Smooth muscle cell (in vitro differentiated cells): Measurements from ENCODE around the gene OTUD5. TPM values are rescaled to one million over a fixed set of nuclear protein-coding genes. Genes with fewer than 3 reads are reported as not detected.

Experiments used
- DNase-seq: peaks from one replicate; lab custom pipeline; 2025; ENCODE audit not compliant: unreplicated experiment; lab: John Stamatoyannopoulos, UW
- H2AFZ ChIP-seq: fragments of 200-600 bp; sonication (generic); 2 replicates; pipeline ENCODE4 v1.6.0; 2016; ENCODE audit warnings: antibody characterized with exemption, low read depth, mild to moderate bottlenecking
- H3F3A ChIP-seq: fragments of 200-600 bp; sonication (generic); 2 replicates; pipeline ENCODE4 v1.6.0; 2017; ENCODE audit warnings: antibody characterized with exemption, low read depth
- H3K27ac ChIP-seq: fragments of 200-600 bp; sonication (generic); 2 replicates; pipeline ENCODE4 v1.5.1; 2016; ENCODE audit warnings: low read depth, mild to moderate bottlenecking
- H3K27me3 ChIP-seq: fragments of 200-600 bp; sonication (generic); 2 replicates; pipeline ENCODE4 v1.6.1; 2016; ENCODE audit warnings: low read depth, mild to moderate bottlenecking
- H3K36me3 ChIP-seq: fragments of 200-600 bp; sonication (generic); 2 replicates; pipeline ENCODE4 v1.5.1; 2016; ENCODE audit warnings: low read depth
- H3K4me1 ChIP-seq: fragments of 200-600 bp; sonication (generic); 2 replicates; pipeline ENCODE4 v1.5.1; 2016; ENCODE audit warnings: low read depth
- H3K4me2 ChIP-seq: fragments of 200-600 bp; sonication (generic); 2 replicates; pipeline ENCODE4 v1.6.0; 2016; ENCODE audit warnings: mild to moderate bottlenecking
- H3K4me3 ChIP-seq: fragments of 200-600 bp; sonication (generic); 2 replicates; pipeline ENCODE4 v1.5.1; 2016; ENCODE audit warnings: mild to moderate bottlenecking
- H3K79me2 ChIP-seq: fragments of 200-600 bp; sonication (generic); 2 replicates; pipeline ENCODE4 v1.6.0; 2016; ENCODE audit warnings: low read depth, mild to moderate bottlenecking
- H3K9ac ChIP-seq: fragments of 200-600 bp; sonication (generic); 2 replicates; pipeline ENCODE4 v1.6.0; 2016; ENCODE audit warnings: low read depth
- H3K9me3 ChIP-seq: fragments of 200-600 bp; sonication (generic); replicated peaks from 2 replicates; pipeline ENCODE4 v1.5.1; 2016; ENCODE audit warnings: low read depth
- H4K20me1 ChIP-seq: fragments of 200-600 bp; sonication (generic); 2 replicates; pipeline ENCODE4 v1.6.0; 2016; ENCODE audit warnings: low read depth
- WGBS: methylation state at CpG from one replicate; pipeline ENCODE4 v1.1.7; 2016; ENCODE audit warnings: low lambda C conversion rate; 5-methylcytosine and 5-hydroxymethylcytosine counted together
- polyA plus RNA-seq: library from polyadenylated mRNA; unstranded; fragments of >200 nt; fragmentation: Nextera tagmentation; extraction: Ambion mirVana; gene quantifications from 2 replicates; pipeline ENCODE4 v1.2.1, GENCODE V29; 2016
- total RNA-seq: library from RNA; depleted of rRNA; stranded (reverse); fragments of >200 nt; gene quantifications from 2 replicates; pipeline ENCODE4 v1.2.3, GENCODE V29; 2014
- TF ChIP-seq, protein P1 (sequence below): fragments of 200-600 bp; sonication (generic); IDR thresholded peaks from 2 replicates; pipeline ENCODE4 v1.5.1; 2017; ENCODE audit warnings: borderline replicate concordance, mild to moderate bottlenecking, antibody characterized with exemption; ENCODE audit not compliant: insufficient read depth, poor library complexity, severe bottlenecking

Gene OTUD5
- total and polyA plus RNA-seq, 2 experiments from 2014 or later = 30.7 to 55.1 TPM

DNA sequence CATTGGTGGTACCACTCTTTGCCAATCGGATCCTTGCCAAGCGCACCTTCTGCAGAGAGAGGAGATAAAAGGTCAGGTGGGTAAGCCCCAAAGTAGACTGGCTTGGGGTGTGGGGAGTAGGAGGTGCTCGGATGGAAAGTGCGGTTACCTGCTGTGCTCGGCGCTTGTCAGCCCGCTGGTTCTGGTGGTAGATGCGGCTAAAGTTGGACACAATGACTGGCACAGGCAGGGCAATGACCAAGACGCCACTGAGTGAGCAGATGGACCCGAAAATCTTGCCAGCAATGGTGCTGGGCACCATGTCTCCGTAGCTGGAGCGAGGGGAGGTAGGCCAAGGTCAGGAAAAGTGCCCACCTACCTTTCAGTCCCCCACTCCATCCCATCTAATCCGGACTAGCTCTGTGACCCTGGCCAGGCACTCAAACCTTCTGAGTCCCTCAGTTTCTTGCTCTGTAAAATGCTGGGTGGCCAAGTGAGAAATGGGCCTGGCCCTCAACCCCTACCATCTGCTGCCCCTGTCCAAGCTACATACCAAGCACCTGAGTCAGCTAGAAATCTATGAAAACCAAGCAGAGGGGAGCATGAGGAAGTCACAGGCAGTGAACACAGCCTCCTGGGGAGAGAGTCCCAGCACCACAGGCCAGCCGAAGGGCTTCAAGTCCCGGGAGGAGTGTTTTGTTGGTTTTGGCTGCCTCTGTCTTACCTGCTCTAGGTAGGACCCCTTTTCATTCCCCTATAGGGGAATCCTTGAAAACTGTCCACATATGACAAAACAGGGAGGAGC is 9.6 kb upstream of the OTUD5 start:
- 85% methylated on average over 15 of the region's 15 CpGs for WGBS
- no peak overlapping the region for H3K9ac ChIP-seq
- no peak overlapping the region for H3K27ac ChIP-seq
- H3K9me3 ChIP-seq = no peaks in the 10 kb centered on the region
- H3F3A ChIP-seq = no peaks in the 10 kb centered on the region
- no peak overlapping the region for H3K4me3 ChIP-seq
- H3K27me3 ChIP-seq = no peaks in the 10 kb centered on the region
- TF ChIP-seq, protein P1, sequence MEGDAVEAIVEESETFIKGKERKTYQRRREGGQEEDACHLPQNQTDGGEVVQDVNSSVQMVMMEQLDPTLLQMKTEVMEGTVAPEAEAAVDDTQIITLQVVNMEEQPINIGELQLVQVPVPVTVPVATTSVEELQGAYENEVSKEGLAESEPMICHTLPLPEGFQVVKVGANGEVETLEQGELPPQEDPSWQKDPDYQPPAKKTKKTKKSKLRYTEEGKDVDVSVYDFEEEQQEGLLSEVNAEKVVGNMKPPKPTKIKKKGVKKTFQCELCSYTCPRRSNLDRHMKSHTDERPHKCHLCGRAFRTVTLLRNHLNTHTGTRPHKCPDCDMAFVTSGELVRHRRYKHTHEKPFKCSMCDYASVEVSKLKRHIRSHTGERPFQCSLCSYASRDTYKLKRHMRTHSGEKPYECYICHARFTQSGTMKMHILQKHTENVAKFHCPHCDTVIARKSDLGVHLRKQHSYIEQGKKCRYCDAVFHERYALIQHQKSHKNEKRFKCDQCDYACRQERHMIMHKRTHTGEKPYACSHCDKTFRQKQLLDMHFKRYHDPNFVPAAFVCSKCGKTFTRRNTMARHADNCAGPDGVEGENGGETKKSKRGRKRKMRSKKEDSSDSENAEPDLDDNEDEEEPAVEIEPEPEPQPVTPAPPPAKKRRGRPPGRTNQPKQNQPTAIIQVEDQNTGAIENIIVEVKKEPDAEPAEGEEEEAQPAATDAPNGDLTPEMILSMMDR = no peak
- H2AFZ ChIP-seq = no peak overlapping the region
- no peak for DNase-seq
- no peaks in the 10 kb centered on the region for H4K20me1 ChIP-seq
- no peak overlapping the region for H3K4me2 ChIP-seq
- H3K36me3 ChIP-seq = no peaks in the 10 kb centered on the region
- H3K79me2 ChIP-seq = no peaks in the 10 kb centered on the region
- no peaks in the 10 kb centered on the region for H3K4me1 ChIP-seq

DNA sequence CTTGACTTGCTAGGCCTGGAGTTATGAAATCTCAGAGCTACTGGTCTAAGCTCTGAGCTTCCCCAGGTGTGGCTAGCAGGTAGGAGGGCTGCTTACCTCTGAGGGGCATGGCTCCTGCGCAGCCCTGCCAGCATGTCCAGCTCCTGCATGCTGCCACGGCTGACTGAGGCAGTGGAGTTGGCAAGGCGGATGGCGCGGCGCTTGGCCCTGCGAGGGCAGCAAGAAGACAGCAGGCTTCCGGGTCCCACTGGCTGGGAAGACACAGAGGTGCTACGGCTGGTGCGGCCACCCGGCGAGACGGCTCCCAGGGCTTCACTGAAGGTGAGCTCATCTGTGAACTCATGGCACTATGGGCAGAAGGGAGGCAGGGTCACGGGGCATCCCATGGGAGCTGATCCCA is 8.6 kb upstream of the OTUD5 start:
- Histone ChIP-seq H3K27me3 (no peaks in the 10 kb centered on the region), H3K36me3 (no peaks in the 10 kb centered on the region), H3K4me3 (no peak overlapping the region), H3K79me2 (no peaks in the 10 kb centered on the region), H3K4me1 (no peaks in the 10 kb centered on the region), H3K4me2 (no peak overlapping the region), H3F3A (no peaks in the 10 kb centered on the region), H3K27ac (no peak overlapping the region), H3K9me3 (no peaks in the 10 kb centered on the region), H4K20me1 (no peaks in the 10 kb centered on the region), H2AFZ (no peak overlapping the region), H3K9ac (no peak overlapping the region)
- TF ChIP-seq, protein P1 = no peak
- WGBS = 94% methylated on average over 14 of the region's 14 CpGs
- DNase-seq = no peak

DNA sequence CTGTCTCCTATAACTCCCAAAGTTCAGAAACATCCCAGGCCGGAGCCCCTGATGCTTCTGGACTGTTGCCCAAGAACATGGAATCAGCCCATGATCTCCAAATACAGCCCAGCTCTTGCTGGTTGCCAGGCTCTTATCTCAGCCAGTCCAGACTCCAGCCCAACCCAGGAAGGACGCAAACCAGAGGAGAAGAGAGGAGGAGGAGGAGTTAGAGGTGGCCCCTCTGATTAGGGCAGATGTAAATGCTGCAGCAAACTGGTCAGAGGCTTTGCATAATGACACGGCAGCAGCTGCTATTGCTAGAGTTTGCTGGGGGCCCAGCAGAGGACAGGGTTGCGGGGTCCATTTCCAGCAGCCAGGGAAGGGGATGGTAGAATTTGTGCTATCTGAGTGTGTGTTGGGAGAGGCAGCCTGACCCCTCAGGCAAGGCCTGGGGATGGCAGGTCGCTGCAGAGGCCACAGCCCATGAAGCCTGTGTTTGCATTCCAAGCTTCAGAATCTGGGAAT is 4.2 kb upstream of the OTUD5 start:
- H2AFZ ChIP-seq = no peak overlapping the region
- H3K9me3 ChIP-seq = no peaks in the 10 kb centered on the region
- H3K36me3 ChIP-seq = no peaks in the 10 kb centered on the region
- no peaks in the 10 kb centered on the region for H3K4me1 ChIP-seq
- H3K9ac ChIP-seq = no peak overlapping the region
- peaks cover 6% of the 10 kb centered on the region for H3F3A ChIP-seq
- H3K79me2 ChIP-seq = peaks cover 5% of the 10 kb centered on the region
- DNase-seq = peak; percentile 4
- TF ChIP-seq, protein P1 = no peak
- peak overlapping the region; percentile 31 for H3K27ac ChIP-seq
- no peaks in the 10 kb centered on the region for H3K27me3 ChIP-seq
- H3K4me3 ChIP-seq = no peak overlapping the region
- 36% methylated on average over 5 of the region's 5 CpGs for WGBS
- peak overlapping the region; percentile 21 for H3K4me2 ChIP-seq
- peaks cover 2% of the 10 kb centered on the region for H4K20me1 ChIP-seq
